HepG2 (cell line): ENCODE results near the gene MATN1. TPM values are rescaled to one million over a fixed set of nuclear protein-coding genes. Genes with fewer than 3 reads are reported as not detected.
A peak's percentile ranks its signal among the peaks of the same experiment; 100 is the strongest.

Experiments used
- AFF4 ChIP-seq: sonication (generic); formaldehyde crosslinking; IDR thresholded peaks from 2 replicates; pipeline ENCODE4 v1.4.0; 2020; ENCODE audit warnings: missing genetic modification reagents
- ARNTL ChIP-seq: sonication (generic); formaldehyde crosslinking; IDR thresholded peaks from 2 replicates; pipeline ENCODE4 v1.4.0; 2020; ENCODE audit warnings: mild to moderate bottlenecking, missing genetic modification reagents
- FOXJ3 ChIP-seq: sonication (generic); formaldehyde crosslinking; IDR thresholded peaks from 2 replicates; pipeline ENCODE4 v1.4.0; 2020; ENCODE audit warnings: missing genetic modification reagents, mild to moderate bottlenecking, borderline replicate concordance
- MYPOP ChIP-seq: sonication (generic); formaldehyde crosslinking; IDR thresholded peaks from 2 replicates; pipeline ENCODE4 v1.8.1; 2023; ENCODE audit warnings: mild to moderate bottlenecking, moderate library complexity, missing genetic modification reagents
- RAD21 ChIP-seq: fragments of 450-650 bp; formaldehyde crosslinking; IDR thresholded peaks from 2 replicates; pipeline ENCODE4 v1.5.0; 2020; ENCODE audit warnings: mild to moderate bottlenecking
- TMF1 ChIP-seq: sonication (generic); formaldehyde crosslinking; IDR thresholded peaks from 2 replicates; pipeline ENCODE4 v1.8.1; 2022; ENCODE audit warnings: low read depth, missing genetic modification reagents
- ZBTB21 ChIP-seq: sonication (generic); formaldehyde crosslinking; IDR thresholded peaks from 2 replicates; pipeline ENCODE4 v1.4.0; 2020; ENCODE audit warnings: missing genetic modification reagents
- ZC3H4 ChIP-seq: sonication (generic); formaldehyde crosslinking; IDR thresholded peaks from 2 replicates; pipeline ENCODE4 v1.4.0; 2020; ENCODE audit warnings: missing genetic modification reagents, borderline replicate concordance
- ZFP1 ChIP-seq: IDR thresholded peaks from 2 replicates; pipeline ENCODE4 v1.6.1; 2016
- ZFP36L2 ChIP-seq: sonication (generic); formaldehyde crosslinking; IDR thresholded peaks from 2 replicates; pipeline ENCODE4 v1.4.0; 2020; ENCODE audit warnings: missing genetic modification reagents
- ZMYM4 ChIP-seq: sonication (generic); formaldehyde crosslinking; IDR thresholded peaks from 2 replicates; pipeline ENCODE4 v1.8.1; 2023; ENCODE audit warnings: mild to moderate bottlenecking, missing genetic modification reagents
- ZNF143 ChIP-seq: sonication (generic); formaldehyde crosslinking; IDR thresholded peaks from 2 replicates; pipeline ENCODE4 v1.4.0; 2020; ENCODE audit warnings: missing genetic modification reagents
- ZNF362 ChIP-seq: sonication (generic); formaldehyde crosslinking; IDR thresholded peaks from 2 replicates; pipeline ENCODE4 v1.4.0; 2020; ENCODE audit warnings: missing genetic modification reagents, mild to moderate bottlenecking, borderline replicate concordance
- ZNF460 ChIP-seq: sonication (generic); formaldehyde crosslinking; IDR thresholded peaks from 2 replicates; pipeline ENCODE4 v1.5.1; 2020; ENCODE audit warnings: missing genetic modification reagents, mild to moderate bottlenecking, borderline replicate concordance
- ZNF513 ChIP-seq: sonication (generic); formaldehyde crosslinking; conservative IDR thresholded peaks from 2 replicates; pipeline ENCODE4 v1.5.0; 2020; ENCODE audit warnings: missing genetic modification reagents
- ZNF660 ChIP-seq: sonication (generic); formaldehyde crosslinking; IDR thresholded peaks from 2 replicates; pipeline ENCODE4 v1.5.1; 2020; ENCODE audit warnings: mild to moderate bottlenecking, low read depth, missing genetic modification reagents, borderline replicate concordance
- ZNF691 ChIP-seq: sonication (generic); formaldehyde crosslinking; IDR thresholded peaks from 2 replicates; pipeline ENCODE4 v1.4.0; 2020; ENCODE audit warnings: missing genetic modification reagents, low read depth, mild to moderate bottlenecking, borderline replicate concordance
- polyA plus RNA-seq, 8 experiments: library from polyadenylated mRNA; depleted of rRNA in 3 of 8; stranded (reverse) in 7 of 8; unstranded in 1 of 8; fragments of >200 nt; fragmentation: Illumina TruSeq in 4 of 8; extraction: Trizol in 4 of 8; gene quantifications; 2 replicates each; pipeline versions ENCODE4 v1.2.1 to v1.2.3, GENCODE V29; 2011 to 2016; ENCODE audit warnings: low read depth in 4 of 8, missing spikeins in 1 of 8, mixed read lengths in 1 of 8; ENCODE audit not compliant: insufficient read depth in 1 of 8
- total RNA-seq, 5 experiments: library from RNA; depleted of rRNA; stranded (reverse); fragments of >200 nt; fragmentation: Illumina TruSeq; extraction: Trizol; gene quantifications; 2 replicates each; pipeline ENCODE4 v1.2.3, GENCODE V29; 2016; ENCODE audit warnings: low read depth in 1 of 5

MATN1 gene
- total and polyA plus RNA-seq, 2 of the 13 experiments (the other 11 are each of a cell fraction or from before 2014, with no cell fraction given), result 0.04 to 0.05 TPM

DNA sequence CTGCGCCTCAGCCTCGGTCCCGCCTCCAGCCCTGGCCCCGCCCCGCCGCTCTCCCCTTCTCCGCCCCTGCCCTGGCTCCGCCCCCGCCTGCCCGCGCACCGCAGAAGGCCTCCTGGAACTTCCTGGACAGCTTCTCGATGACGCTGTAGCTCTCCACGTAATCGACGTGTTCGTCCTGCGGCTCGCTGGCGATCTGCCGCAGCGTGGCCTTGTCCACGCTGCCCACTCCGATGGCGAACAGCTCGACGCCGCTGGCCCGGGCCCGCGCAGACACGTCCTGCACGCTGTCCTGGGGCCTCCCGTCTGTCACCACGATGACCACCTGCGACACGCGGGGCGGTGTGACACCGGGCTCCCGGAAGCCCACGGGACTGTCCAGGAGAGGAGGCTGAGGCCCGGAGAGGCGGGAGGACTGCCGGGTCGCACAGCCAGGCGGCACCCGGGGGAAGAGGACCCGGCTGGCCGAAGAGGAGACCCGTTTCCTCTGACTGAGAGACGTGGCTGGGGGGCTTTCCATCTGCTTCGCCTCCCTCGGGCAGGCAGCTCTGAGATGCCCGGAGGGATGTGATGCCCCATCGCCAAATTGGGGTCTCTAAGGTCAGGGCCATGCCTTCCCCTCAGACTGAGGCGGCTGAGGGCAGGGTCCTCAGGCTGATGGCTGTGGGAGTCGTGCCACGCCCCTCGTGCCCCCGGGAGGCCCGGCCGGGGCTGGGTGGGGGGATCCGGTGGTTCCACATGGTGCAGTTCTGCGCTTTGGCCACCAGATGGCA is 4.6 kb downstream of the MATN1 start (continued):
- no peak; the same call in 1 of the 2 replicates for TF ChIP-seq FOXJ3 (CRISPR knock-in tag)
- no peak; the same call in 1 of the 2 replicates for TF ChIP-seq ZNF691 (CRISPR knock-in tag)
- TF ChIP-seq ZBTB21 (CRISPR knock-in tag), result peak; percentile 82
- TF ChIP-seq TMF1 (CRISPR knock-in tag), result peak; percentile 61; the same call in 1 of the 2 replicates
- TF ChIP-seq ZNF460 (CRISPR knock-in tag), result 0 out of 2 replicates have a peak, but pooled peaks have one; percentile 9
- TF ChIP-seq ZNF660 (CRISPR knock-in tag), result 0 out of 2 replicates have a peak, but pooled peaks have one; percentile 37
- no peak for TF ChIP-seq ZFP1 (CRISPR knock-in tag)
- no peak for TF ChIP-seq ZNF143 (CRISPR knock-in tag)
- 0 out of 2 replicates have a peak, but pooled peaks have one; percentile 76 for TF ChIP-seq ZFP36L2
- TF ChIP-seq RAD21, result peak; percentile 98
- TF ChIP-seq MYPOP (CRISPR knock-in tag), result peak; percentile 52; the same call in 1 of the 2 replicates
- TF ChIP-seq ZNF362, result no peak
- TF ChIP-seq AFF4 (CRISPR knock-in tag), result no peak
- no peak for TF ChIP-seq ZC3H4 (CRISPR knock-in tag)
- TF ChIP-seq ZMYM4 (CRISPR knock-in tag), result no peak
- TF ChIP-seq ARNTL, result peak; percentile 62
- TF ChIP-seq ZNF513 (CRISPR knock-in tag), result no peak
